Panc1 (cell line): ENCODE measurements around the gene ZNF324B. TPM values are rescaled to one million over a fixed set of nuclear protein-coding genes. Genes with fewer than 3 reads are reported as not detected.
A peak's percentile ranks its signal among the peaks of the same experiment; 100 is the strongest.

ENCODE experiments used
- ATAC-seq: fragments of 200-7000 bp; cut with Tn5 transposase; 2 replicates; pipeline ENCODE4 v1.9.1; 2020; ENCODE audit warnings: mild to moderate bottlenecking, moderate library complexity
- BruUV-seq: library from RNA; stranded (reverse); fragments of 400-500 nt; replicated peaks from 2 replicates; lab custom pipeline; 2021; lab: Mats Ljungman, UMichigan
- CTCF ChIA-PET: fragments of 300-600 bp; sonication (Branson Sonifier 250); formaldehyde crosslinking; loops from one replicate; lab custom pipeline; 2022; ENCODE audit warnings: antibody characterized with exemption; lab: Charles Lee
- POLR2A ChIA-PET: fragments of 300-600 bp; sonication (Branson Sonifier 250); formaldehyde crosslinking; loops from one replicate; lab custom pipeline; 2022; ENCODE audit warnings: antibody characterized with exemption; lab: Charles Lee
- DNase-seq: peaks from one replicate; pipeline ENCODE4 v3.0.0-alpha.2; 2010; ENCODE audit warnings: low read depth, low spot score
- H3K27ac ChIP-seq: 2 replicates; pipeline ENCODE4 v1.5.1; 2011; ENCODE audit warnings: mild to moderate bottlenecking, low read length, inconsistent platforms
- H3K27me3 ChIP-seq: fragments of 200-500 bp; sonication (Bioruptor generic); 2 replicates; pipeline ENCODE4 v1.6.0; 2014; ENCODE audit warnings: low read length, inconsistent platforms; ENCODE audit not compliant: control insufficient read depth, insufficient read depth
- H3K36me3 ChIP-seq: fragments of 200-500 bp; sonication (Bioruptor generic); 2 replicates; pipeline ENCODE4 v1.5.1; 2014; ENCODE audit warnings: inconsistent platforms, mild to moderate bottlenecking, low read length, moderate library complexity; ENCODE audit not compliant: control insufficient read depth, insufficient read depth
- H3K4me1 ChIP-seq: 2 replicates; pipeline ENCODE4 v1.5.1; 2011; ENCODE audit warnings: inconsistent platforms, mild to moderate bottlenecking, low read length, moderate library complexity; ENCODE audit not compliant: control insufficient read depth, insufficient read depth
- H3K4me3 ChIP-seq, 2 experiments: 2 replicates each; pipeline ENCODE4 v1.5.1; 2011 to 2012; ENCODE audit warnings: low read depth in 2 of 2, low read length in 2 of 2, mild to moderate bottlenecking in 2 of 2, inconsistent platforms in 1 of 2, moderate library complexity in 1 of 2
- H3K9me3 ChIP-seq: fragments of 200-500 bp; sonication (Bioruptor generic); 2 replicates; pipeline ENCODE4 v1.5.1; 2014; ENCODE audit warnings: low read depth, mild to moderate bottlenecking, inconsistent platforms, low read length, moderate library complexity; ENCODE audit not compliant: control insufficient read depth, insufficient read depth
- POLR2AphosphoS5 ChIP-seq: IDR thresholded peaks from 2 replicates; pipeline ENCODE4 v1.6.1; 2012; ENCODE audit warnings: mild to moderate bottlenecking, low read depth, low read length, moderate library complexity
- SIN3A ChIP-seq: IDR thresholded peaks from 2 replicates; pipeline ENCODE4 v1.6.1; 2012; ENCODE audit warnings: low read depth, mild to moderate bottlenecking, low read length, moderate library complexity, borderline replicate concordance; ENCODE audit not compliant: insufficient read depth
- TCF7L2 ChIP-seq: IDR thresholded peaks from 2 replicates; pipeline ENCODE4 v1.6.1; 2011; ENCODE audit warnings: mild to moderate bottlenecking, low read depth, low read length, inconsistent platforms
- in situ Hi-C: cut with HindIII; loops from 2 replicates; pipeline ENCODE4 v1.10.0; 2016; ENCODE audit warnings: low sequenced_read_pairs, low pct_unique_long_range_greater_than_20kb
- intact Hi-C: fragments of 100-400 bp; cut with micrococcal nuclease; formaldehyde crosslinking; loops from one replicate; pipeline ENCODE4 v1.10.0; 2022; ENCODE audit not compliant: unreplicated experiment
- total RNA-seq: library from RNA; stranded (reverse); gene quantifications from one replicate; pipeline ENCODE4 v1.2.1, GENCODE V29; 2021; ENCODE audit not compliant: unreplicated experiment
- TF ChIP-seq, protein P1 (sequence below), 2 experiments: IDR thresholded peaks; 2 replicates each; pipeline ENCODE4 v1.6.1; 2011 to 2012; ENCODE audit warnings: low read depth in 2 of 2, control low read depth in 1 of 2, low read length in 1 of 2, mild to moderate bottlenecking in 1 of 2, moderate library complexity in 1 of 2; ENCODE audit not compliant: insufficient read depth in 1 of 2
- TF ChIP-seq, protein P2 (sequence below): fragments of 450-650 bp; IDR thresholded peaks from 2 replicates; pipeline ENCODE4 v1.5.1; 2017; ENCODE audit warnings: mild to moderate bottlenecking

The ZNF324B gene
- total RNA-seq, 1 experiment from 2014 or later, result 7.8 TPM

DNA sequence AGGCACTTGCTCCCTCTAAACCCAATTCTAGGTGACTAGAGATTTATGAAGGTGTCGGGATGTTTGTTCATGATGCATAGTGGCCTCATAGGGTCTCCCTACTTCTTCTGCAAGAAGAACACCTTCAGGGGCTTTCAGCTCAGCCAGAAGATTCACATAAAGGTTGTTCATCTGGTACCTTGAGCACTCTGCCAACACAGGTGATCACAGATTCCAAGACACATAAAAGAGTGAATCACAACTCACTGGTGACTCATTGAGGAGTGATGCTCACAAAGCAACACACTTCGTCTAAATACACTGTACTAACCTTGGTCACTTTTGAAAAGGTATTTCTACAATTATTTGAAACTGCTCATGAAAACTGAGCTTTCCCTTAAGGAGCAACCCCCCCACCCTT is 8.6 kb downstream of the ZNF324B start:
- POLR2A ChIA-PET, result no interaction called here
- H3K4me1 ChIP-seq, result no peaks in the 10 kb centered on the region
- H3K9me3 ChIP-seq, result no peaks in the 10 kb centered on the region
- no peaks in the 10 kb centered on the region for H3K36me3 ChIP-seq
- no peak for ATAC-seq
- CTCF ChIA-PET, result no interaction called here
- no peak overlapping the region for H3K27ac ChIP-seq
- TF ChIP-seq, protein P1, sequence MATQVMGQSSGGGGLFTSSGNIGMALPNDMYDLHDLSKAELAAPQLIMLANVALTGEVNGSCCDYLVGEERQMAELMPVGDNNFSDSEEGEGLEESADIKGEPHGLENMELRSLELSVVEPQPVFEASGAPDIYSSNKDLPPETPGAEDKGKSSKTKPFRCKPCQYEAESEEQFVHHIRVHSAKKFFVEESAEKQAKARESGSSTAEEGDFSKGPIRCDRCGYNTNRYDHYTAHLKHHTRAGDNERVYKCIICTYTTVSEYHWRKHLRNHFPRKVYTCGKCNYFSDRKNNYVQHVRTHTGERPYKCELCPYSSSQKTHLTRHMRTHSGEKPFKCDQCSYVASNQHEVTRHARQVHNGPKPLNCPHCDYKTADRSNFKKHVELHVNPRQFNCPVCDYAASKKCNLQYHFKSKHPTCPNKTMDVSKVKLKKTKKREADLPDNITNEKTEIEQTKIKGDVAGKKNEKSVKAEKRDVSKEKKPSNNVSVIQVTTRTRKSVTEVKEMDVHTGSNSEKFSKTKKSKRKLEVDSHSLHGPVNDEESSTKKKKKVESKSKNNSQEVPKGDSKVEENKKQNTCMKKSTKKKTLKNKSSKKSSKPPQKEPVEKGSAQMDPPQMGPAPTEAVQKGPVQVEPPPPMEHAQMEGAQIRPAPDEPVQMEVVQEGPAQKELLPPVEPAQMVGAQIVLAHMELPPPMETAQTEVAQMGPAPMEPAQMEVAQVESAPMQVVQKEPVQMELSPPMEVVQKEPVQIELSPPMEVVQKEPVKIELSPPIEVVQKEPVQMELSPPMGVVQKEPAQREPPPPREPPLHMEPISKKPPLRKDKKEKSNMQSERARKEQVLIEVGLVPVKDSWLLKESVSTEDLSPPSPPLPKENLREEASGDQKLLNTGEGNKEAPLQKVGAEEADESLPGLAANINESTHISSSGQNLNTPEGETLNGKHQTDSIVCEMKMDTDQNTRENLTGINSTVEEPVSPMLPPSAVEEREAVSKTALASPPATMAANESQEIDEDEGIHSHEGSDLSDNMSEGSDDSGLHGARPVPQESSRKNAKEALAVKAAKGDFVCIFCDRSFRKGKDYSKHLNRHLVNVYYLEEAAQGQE (IDR thresholded peaks at IDR 0.05; ENCODE audit: insufficient read depth in 1 of 2, low read depth in 2 of 2, low read length in 1 of 2), result no peak
- TF ChIP-seq POLR2AphosphoS5 (no peak), TCF7L2 (no peak), SIN3A (no peak)
- TF ChIP-seq, protein P2, sequence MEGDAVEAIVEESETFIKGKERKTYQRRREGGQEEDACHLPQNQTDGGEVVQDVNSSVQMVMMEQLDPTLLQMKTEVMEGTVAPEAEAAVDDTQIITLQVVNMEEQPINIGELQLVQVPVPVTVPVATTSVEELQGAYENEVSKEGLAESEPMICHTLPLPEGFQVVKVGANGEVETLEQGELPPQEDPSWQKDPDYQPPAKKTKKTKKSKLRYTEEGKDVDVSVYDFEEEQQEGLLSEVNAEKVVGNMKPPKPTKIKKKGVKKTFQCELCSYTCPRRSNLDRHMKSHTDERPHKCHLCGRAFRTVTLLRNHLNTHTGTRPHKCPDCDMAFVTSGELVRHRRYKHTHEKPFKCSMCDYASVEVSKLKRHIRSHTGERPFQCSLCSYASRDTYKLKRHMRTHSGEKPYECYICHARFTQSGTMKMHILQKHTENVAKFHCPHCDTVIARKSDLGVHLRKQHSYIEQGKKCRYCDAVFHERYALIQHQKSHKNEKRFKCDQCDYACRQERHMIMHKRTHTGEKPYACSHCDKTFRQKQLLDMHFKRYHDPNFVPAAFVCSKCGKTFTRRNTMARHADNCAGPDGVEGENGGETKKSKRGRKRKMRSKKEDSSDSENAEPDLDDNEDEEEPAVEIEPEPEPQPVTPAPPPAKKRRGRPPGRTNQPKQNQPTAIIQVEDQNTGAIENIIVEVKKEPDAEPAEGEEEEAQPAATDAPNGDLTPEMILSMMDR, result no peak
- intact Hi-C loops, result no loop called here
- no peak overlapping the region for H3K4me3 ChIP-seq
- no TSS peak for BruUV-seq
- in situ Hi-C loops, result no loop called here
- DNase-seq, result no peak
- H3K27me3 ChIP-seq, result no peaks in the 10 kb centered on the region

DNA sequence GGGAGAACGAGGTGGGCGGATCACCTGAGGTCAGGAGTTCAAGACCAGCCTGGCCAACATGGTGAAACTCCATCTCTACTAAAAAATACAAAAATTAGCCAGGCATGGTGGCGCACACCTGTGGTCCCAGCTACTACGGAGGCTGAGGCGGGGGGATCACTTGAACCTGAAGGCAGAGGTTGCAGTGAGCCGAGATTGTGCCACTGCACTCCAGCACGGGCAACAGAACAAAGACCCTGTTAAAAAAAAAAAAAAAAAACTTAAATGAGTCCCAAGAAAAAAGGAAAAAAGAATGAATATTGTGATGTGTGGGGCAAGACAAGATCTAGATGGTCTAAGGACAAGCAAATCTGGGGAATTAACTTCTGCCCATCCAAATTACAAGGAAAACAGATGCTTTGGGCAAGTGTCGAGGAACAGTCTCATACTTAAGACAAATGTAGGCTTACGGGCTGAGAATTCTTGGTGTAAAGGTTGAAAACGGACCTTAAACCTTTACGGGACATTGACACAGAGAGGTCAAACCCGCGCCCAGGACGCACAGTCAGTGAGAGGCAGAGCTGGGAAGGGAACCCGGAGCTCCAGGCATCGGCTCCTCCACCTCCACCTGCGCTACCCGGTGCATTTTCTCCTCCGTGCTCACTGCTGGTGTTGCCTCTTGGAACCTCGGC is 14.8 kb downstream of the ZNF324B start:
- BruUV-seq, result no TSS peak
- peak; percentile 64 for ATAC-seq
- intact Hi-C loops, result no loop called here

More for the DNA sequence above, 14.8 kb downstream of the ZNF324B start:
- CTCF ChIA-PET, result no interaction called here
- Histone ChIP-seq H3K4me1 (peaks cover 2% of the 10 kb centered on the region; the same call in 1 of the 2 replicates), H3K9me3 (no peaks in the 10 kb centered on the region), H3K27me3 (no peaks in the 10 kb centered on the region), H3K4me3 (peak overlapping the region; percentile 73 to 93), H3K36me3 (no peaks in the 10 kb centered on the region), H3K27ac (peak overlapping the region; percentile 48; the same call in 1 of the 2 replicates)
- TF ChIP-seq POLR2AphosphoS5 (no peak), TCF7L2 (no peak), SIN3A (no peak)
- TF ChIP-seq, protein P1 (IDR thresholded peaks at IDR 0.05; ENCODE audit: insufficient read depth in 1 of 2, low read depth in 2 of 2, low read length in 1 of 2), result no peak
- TF ChIP-seq, protein P2, result no peak
- no peak for DNase-seq
- POLR2A ChIA-PET, result interaction anchor here (0.7 kb wide), 2 partner anchors 10 to 18 kb away, joined by 3 read pairs; partner anchors contain the start of gene ZNF446
- in situ Hi-C loops, result no loop called here
